Measurements from ENCODE around the gene NUDT12. TPM values are rescaled to one million over a fixed set of nuclear protein-coding genes. Genes with fewer than 3 reads are reported as not detected.

NUDT12 gene
- total RNA-seq, 1 donor from 2014 or later = 9.9 TPM

- H3K4me3 ChIP-seq (ENCODE audit: low read depth, low read length) = no peak overlapping the region
- DNase-seq (ENCODE audit: low read depth) = no peak
- no peak for TF ChIP-seq CTCF (conservative IDR thresholded peaks at IDR 0.05; ENCODE audit: low read depth, low read length)
Observed at GRCh38 chr5:103546858-103547257, 15.7 kb downstream of the NUDT12 start.

- TF ChIP-seq CTCF (conservative IDR thresholded peaks at IDR 0.05; ENCODE audit: low read depth, low read length) = no peak
- no peak for DNase-seq (ENCODE audit: low read depth)
- H3K4me3 ChIP-seq (ENCODE audit: low read depth, low read length) = no peak overlapping the region
Observed at GRCh38 chr5:103542441-103542840, 20.1 kb downstream of the NUDT12 start.

- no peak for DNase-seq (ENCODE audit: low read depth)
- no peak overlapping the region for H3K4me3 ChIP-seq (ENCODE audit: low read depth, low read length)
- no peak for TF ChIP-seq CTCF (conservative IDR thresholded peaks at IDR 0.05; ENCODE audit: low read depth, low read length)
Observed at GRCh38 chr5:103541569-103541968, 21.0 kb downstream of the NUDT12 start.

- no peak for TF ChIP-seq CTCF (conservative IDR thresholded peaks at IDR 0.05; ENCODE audit: low read depth, low read length)
- no peak overlapping the region for H3K4me3 ChIP-seq (ENCODE audit: low read depth, low read length)
- DNase-seq (ENCODE audit: low read depth) = no peak
Observed at GRCh38 chr5:103541114-103541513, 21.5 kb downstream of the NUDT12 start.

- DNase-seq (ENCODE audit: low read depth) = no peak
- no peak for TF ChIP-seq CTCF (conservative IDR thresholded peaks at IDR 0.05; ENCODE audit: low read depth, low read length)
- H3K4me3 ChIP-seq (ENCODE audit: low read depth, low read length) = no peak overlapping the region
Observed at GRCh38 chr5:103539376-103540330, 22.9 kb downstream of the NUDT12 start.

GRCh38 chr5:103532086-103532734 lies 30.4 kb downstream of the NUDT12 start:
- no peak overlapping the region for H3K4me3 ChIP-seq (ENCODE audit: low read depth, low read length)
- no peak for TF ChIP-seq CTCF (conservative IDR thresholded peaks at IDR 0.05; ENCODE audit: low read depth, low read length)
- peak; percentile 60 for DNase-seq (ENCODE audit: low read depth)
